WERI-Rb-1 (cell line): ENCODE measurements around the gene RIN3.

ENCODE experiments used
- DNase-seq: peaks from one replicate; pipeline ENCODE4 v3.0.0-alpha.2; 2020
- H3K27ac ChIP-seq: fragments of 250-450 bp; sonication (Bioruptor Pico); 2 replicates; pipeline ENCODE4 v1.5.1; 2020; ENCODE audit warnings: mild to moderate bottlenecking, moderate library complexity
- H3K27me3 ChIP-seq: fragments of 250-450 bp; sonication (Bioruptor Pico); 2 replicates; pipeline ENCODE4 v1.5.1; 2021; ENCODE audit warnings: mild to moderate bottlenecking, low read depth, moderate library complexity; ENCODE audit not compliant: insufficient read depth, severe bottlenecking
- H3K36me3 ChIP-seq: fragments of 250-450 bp; sonication (Bioruptor Pico); 2 replicates; pipeline ENCODE4 v1.5.1; 2020; ENCODE audit warnings: mild to moderate bottlenecking, moderate library complexity
- H3K4me3 ChIP-seq: 2 replicates; pipeline ENCODE4 v1.5.1; 2011; ENCODE audit warnings: low read depth, mild to moderate bottlenecking, control low read depth, low read length
- H3K9me3 ChIP-seq: fragments of 250-450 bp; sonication (Bioruptor Pico); 2 replicates; pipeline ENCODE4 v1.5.1; 2021; ENCODE audit warnings: mild to moderate bottlenecking, moderate library complexity; ENCODE audit not compliant: severe bottlenecking
- CTCF ChIP-seq: IDR thresholded peaks from 2 replicates; pipeline ENCODE4 v1.5.1; 2011; ENCODE audit warnings: low read depth, mild to moderate bottlenecking, control low read depth, inconsistent platforms, low read length

RIN3 gene

GRCh38 chr14:92524602-92525185, 11.1 kb downstream of the RIN3 start:
- no peaks in the 10 kb centered on the region for H3K36me3 ChIP-seq
- no peak overlapping the region for H3K4me3 ChIP-seq
- H3K27ac ChIP-seq: no peak overlapping the region
- no peak for DNase-seq
- TF ChIP-seq CTCF: no peak
- no peaks in the 10 kb centered on the region for H3K27me3 ChIP-seq
- no peaks in the 10 kb centered on the region for H3K9me3 ChIP-seq

DNA sequence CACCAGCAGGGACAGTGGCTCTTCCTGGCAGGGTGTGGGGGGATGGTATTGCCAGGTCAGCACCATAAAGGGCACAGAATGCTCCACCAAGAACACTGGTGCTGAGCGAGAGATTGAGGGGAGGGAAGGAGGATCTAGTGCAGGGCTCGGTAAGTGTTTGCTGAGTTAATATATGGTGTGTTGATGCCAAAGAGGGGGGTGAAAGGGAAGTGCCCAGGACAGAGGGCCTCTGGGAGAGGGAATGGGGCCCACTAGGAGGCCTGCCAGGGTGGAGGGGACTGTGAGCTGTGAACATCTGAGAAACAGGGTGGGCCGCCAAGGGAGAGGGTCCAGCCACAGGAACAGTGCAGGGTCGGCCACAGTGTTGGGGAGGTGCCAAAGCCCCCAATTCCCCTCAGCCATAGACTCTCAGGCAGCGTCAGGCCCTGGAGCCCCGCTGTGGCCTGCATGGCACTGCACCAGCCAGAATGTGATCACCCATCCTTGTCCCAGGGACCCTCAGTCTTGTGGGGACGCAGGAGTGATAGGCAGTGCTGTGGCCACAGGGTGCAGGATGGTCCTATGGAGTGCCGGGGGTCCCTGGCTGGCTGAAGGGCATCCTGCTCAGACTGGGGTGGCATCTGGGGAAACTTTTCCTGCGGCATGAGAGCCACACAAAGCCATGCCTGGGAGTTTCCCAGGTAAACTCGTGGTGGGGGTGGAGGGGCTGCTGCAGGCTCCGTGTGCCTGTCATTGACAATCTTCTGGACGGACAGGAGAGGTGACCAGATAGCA, 11.9 kb downstream of the RIN3 start:
- Histone ChIP-seq H3K27me3 (no peaks in the 10 kb centered on the region), H3K4me3 (no peak overlapping the region), H3K27ac (no peak overlapping the region), H3K9me3 (no peaks in the 10 kb centered on the region), H3K36me3 (no peaks in the 10 kb centered on the region)
- no peak for DNase-seq
- TF ChIP-seq CTCF: no peak

DNA sequence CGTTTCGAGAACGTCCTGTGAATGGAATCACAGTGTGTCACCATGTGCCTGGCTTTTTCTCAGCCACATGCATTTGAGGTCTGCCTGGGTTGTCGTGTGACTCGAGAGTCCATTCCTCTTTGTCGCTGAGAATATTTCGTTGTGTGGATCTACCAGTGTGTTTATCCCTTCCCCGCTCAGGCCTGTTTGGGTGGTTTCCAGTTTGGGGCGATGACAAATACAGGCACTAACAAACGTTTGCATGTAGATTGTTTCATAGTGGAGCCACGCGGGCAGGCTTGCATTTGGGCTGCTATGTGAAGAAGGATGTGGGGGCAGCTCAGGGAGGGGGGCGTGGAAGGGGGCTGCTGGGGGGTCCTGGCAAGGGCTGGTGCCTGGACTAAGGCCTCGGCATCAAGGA, 14.1 kb downstream of the RIN3 start:
- DNase-seq: no peak
- no peak for TF ChIP-seq CTCF
- Histone ChIP-seq H3K27ac (no peak overlapping the region), H3K4me3 (no peak overlapping the region), H3K27me3 (no peaks in the 10 kb centered on the region), H3K9me3 (no peaks in the 10 kb centered on the region), H3K36me3 (no peaks in the 10 kb centered on the region)

- H3K4me3 ChIP-seq: no peak overlapping the region
- no peak overlapping the region for H3K27ac ChIP-seq
- DNase-seq: no peak
- H3K36me3 ChIP-seq: no peaks in the 10 kb centered on the region
- no peak for TF ChIP-seq CTCF
- no peaks in the 10 kb centered on the region for H3K9me3 ChIP-seq
- H3K27me3 ChIP-seq: no peaks in the 10 kb centered on the region
Measured at GRCh38 chr14:92528486-92529100, 15.0 kb downstream of the RIN3 start.

DNA sequence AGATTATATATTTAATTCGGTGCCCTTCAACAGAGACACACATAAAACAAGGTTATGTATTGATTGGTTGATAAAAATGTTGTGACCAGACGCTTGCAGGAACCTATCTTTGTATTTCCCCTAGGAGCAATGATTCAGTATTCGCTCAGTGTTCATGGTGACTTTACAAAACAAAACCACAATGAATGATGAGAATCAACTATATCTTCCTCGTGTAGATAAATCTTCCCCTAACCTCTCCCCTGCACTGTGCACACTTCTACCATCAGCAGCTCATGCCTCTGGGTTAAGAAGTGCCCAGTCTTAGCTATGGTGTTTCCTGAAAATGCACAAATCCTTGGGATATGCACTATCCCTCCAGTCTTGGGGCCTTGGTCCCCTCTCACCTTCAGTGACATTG, 16.3 kb downstream of the RIN3 start:
- Histone ChIP-seq H3K36me3 (no peaks in the 10 kb centered on the region), H3K27me3 (no peaks in the 10 kb centered on the region), H3K4me3 (no peak overlapping the region), H3K9me3 (no peaks in the 10 kb centered on the region), H3K27ac (no peak overlapping the region)
- TF ChIP-seq CTCF: no peak
- no peak for DNase-seq
